ENCODE measurements around the gene XYLB. TPM values are rescaled to one million over a fixed set of nuclear protein-coding genes. Genes with fewer than 3 reads are reported as not detected.

Gene XYLB
- total and polyA plus RNA-seq, 2 of the 13 experiments (the other 11 are each of a cell fraction or from before 2014, with no cell fraction given) = 25.9 to 30.0 TPM

- TF ChIP-seq DZIP1 (CRISPR knock-in tag; IDR thresholded peaks at IDR 0.05) = no peak
- no peak for TF ChIP-seq PRPF4 (IDR thresholded peaks at IDR 0.05; ENCODE audit: low read depth, low read length, poor library complexity, severe bottlenecking)
- TF ChIP-seq MIXL1 (CRISPR knock-in tag; IDR thresholded peaks at IDR 0.05) = peak; percentile 35; the same call in 1 of the 2 replicates
- no peak for TF ChIP-seq EEA1 (CRISPR knock-in tag; IDR thresholded peaks at IDR 0.05; ENCODE audit: borderline replicate concordance)
- no peak for TF ChIP-seq GLI4 (CRISPR knock-in tag; IDR thresholded peaks at IDR 0.05; ENCODE audit: borderline replicate concordance)
- TF ChIP-seq XBP1 (CRISPR knock-in tag; IDR thresholded peaks at IDR 0.05) = no peak
- TF ChIP-seq GABPA (IDR thresholded peaks at IDR 0.05; ENCODE audit: low read depth, low read length) = no peak
- 0 out of 2 replicates have a peak, but pooled peaks have one; percentile 18 for TF ChIP-seq GABPA (CRISPR knock-in tag; IDR thresholded peaks at IDR 0.05; ENCODE audit: low read depth)
- no peak for TF ChIP-seq ZNF567 (CRISPR knock-in tag; IDR thresholded peaks at IDR 0.05; ENCODE audit: borderline replicate concordance)
- no peak for TF ChIP-seq REXO4 (CRISPR knock-in tag; IDR thresholded peaks at IDR 0.05; ENCODE audit: borderline replicate concordance)
- TF ChIP-seq IKZF5 (CRISPR knock-in tag; IDR thresholded peaks at IDR 0.05) = peak; percentile 25; the same call in 1 of the 2 replicates
- no peak for TF ChIP-seq SMAD1 (CRISPR knock-in tag; IDR thresholded peaks at IDR 0.05; ENCODE audit: borderline replicate concordance, low read depth)
- TF ChIP-seq ZNF589 (CRISPR knock-in tag; conservative IDR thresholded peaks at IDR 0.05) = no peak
- 0 out of 2 replicates have a peak, but pooled peaks have one; percentile 36 for TF ChIP-seq MYC (CRISPR knock-in tag; IDR thresholded peaks at IDR 0.05; ENCODE audit: borderline replicate concordance)
- no peak for TF ChIP-seq CSRNP1 (CRISPR knock-in tag; IDR thresholded peaks at IDR 0.05)
- no peak for TF ChIP-seq ZNF704 (CRISPR knock-in tag; IDR thresholded peaks at IDR 0.05; ENCODE audit: borderline replicate concordance)
- no peak; the same call in 1 of the 2 replicates for TF ChIP-seq ZNF430 (CRISPR knock-in tag; IDR thresholded peaks at IDR 0.05)
- peak; percentile 57; the same call in 1 of the 2 replicates for TF ChIP-seq NCOR1 (IDR thresholded peaks at IDR 0.05; ENCODE audit: borderline replicate concordance, low read length)
- TF ChIP-seq ZNF513 (CRISPR knock-in tag; conservative IDR thresholded peaks at IDR 0.05) = no peak
- TF ChIP-seq KLF15 (CRISPR knock-in tag; IDR thresholded peaks at IDR 0.05; ENCODE audit: borderline replicate concordance) = no peak
Observed at GRCh38 chr3:38347421-38348200, 1.0 kb downstream of the XYLB start (continued).

All from HepG2 (cell line).